Measurements from ENCODE around the gene IGLL1.
"Not testable (repeated sequence)": the region's sequence is repeated elsewhere in the genome, so short reads cannot be mapped to it uniquely, and the experiment has no call there.

IGLL1 gene

DNA sequence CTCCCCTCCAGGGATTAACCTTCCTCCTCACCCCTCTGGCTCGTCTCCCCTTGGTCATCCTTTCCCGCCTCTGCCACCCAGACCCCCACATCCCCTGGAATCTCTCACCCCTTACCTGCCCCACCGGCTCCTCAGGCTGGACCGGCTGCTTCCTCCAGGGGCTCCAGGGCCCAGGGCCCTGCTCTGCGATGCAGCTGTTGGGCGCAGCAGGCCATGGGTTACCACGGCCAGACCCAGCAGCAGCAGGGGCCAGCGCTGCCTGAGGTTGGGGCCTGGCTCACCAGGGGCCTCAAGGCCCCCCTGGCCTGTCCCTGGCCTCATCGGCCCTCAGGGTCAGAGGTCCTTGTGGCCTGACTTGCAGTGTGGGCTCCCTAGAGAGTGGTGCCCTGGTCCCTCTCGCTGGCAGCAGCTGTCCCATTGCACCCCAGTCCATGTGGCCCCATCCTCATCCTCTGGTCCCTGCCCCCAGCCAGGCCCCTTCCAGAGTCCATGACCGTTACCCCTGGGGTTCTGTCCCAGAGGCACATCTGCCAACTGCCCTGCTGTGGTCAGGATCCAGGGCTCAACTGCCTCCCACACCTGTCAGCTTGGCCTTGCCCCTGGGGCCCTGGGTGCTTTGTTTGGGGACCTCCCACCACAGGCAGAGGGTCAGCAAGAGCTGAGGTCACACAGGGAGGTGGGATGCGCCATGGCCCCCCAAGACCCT lies at the start of gene IGLL1:
Gene IGLL1, minus strand, starts transcription at position 421 of the 706 bp plus-strand sequence. Its CDS starts 100 bp downstream, at position 321.
- DNase-seq (ENCODE audit: low read depth in 2 of 3, low spot score in 1 of 3), result no peak

DNA sequence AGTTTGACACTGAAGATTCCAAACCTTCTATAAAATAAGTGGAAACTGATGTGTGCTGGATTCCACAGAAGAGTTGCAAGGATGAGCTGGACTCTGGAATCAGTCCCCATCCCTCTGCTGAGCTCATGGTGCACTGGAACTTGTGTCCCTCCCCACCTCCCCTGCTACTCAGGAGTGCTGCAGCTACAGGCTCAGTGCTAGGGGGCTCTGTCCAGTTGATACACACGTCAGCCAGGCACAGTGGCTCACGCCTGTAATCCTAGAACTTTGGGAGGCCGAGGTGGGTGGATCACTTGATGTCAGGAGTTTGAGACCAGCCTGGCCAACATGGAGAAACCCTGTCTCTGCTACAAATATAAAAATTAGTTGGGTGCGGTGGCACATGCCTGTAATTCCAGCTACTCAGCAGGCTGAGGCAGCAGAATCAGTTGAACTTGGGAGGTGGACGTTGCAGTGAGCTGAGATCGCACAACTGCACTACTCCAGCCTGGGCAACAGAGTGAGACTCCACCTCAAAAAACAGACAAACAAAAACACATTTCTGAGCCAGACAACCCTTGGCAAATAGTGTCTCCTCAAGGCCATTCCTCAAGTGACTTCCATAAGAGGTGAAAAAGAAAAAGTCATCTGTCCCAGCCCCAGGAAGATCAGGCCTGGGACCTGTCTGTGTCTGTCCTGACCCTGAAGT lies 48.1 kb upstream of the IGLL1 start:
- DNase-seq (ENCODE audit: low read depth in 2 of 3, low spot score in 1 of 3), result not testable (repeated sequence)

DNA sequence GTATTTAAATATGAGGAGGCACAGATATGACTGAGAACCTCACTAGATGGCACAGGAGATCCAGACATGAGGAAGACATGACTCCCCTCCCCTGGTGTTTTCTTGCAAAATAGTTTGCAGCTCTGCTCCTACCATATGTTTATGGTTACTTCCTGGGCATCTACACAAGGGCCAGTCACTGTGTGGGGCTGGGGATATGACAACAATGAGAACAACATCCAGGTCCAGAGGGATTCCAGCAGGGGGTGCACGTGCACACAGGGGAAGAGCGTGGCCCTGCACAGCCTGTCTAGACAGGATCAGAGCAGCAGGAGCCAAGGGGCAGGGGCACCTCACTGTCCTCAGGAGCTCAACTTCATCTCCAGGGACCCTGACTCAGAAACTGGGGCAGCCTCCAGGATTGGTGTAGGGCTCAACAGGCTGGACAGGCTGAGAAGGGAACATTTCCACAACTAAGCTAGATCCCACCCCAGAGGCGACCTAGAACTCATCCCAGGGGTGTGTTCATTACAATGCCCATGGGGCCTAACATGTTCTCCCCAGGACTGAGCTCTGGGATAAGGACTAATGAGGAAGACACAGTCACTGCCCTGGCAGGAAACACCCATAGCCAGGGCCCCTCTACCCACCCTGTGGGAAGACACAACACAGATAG lies 47.4 kb upstream of the IGLL1 start:
- peak; percentile 15 to 41 (median 37) for DNase-seq (ENCODE audit: low read depth in 2 of 3, low spot score in 1 of 3)

DNA sequence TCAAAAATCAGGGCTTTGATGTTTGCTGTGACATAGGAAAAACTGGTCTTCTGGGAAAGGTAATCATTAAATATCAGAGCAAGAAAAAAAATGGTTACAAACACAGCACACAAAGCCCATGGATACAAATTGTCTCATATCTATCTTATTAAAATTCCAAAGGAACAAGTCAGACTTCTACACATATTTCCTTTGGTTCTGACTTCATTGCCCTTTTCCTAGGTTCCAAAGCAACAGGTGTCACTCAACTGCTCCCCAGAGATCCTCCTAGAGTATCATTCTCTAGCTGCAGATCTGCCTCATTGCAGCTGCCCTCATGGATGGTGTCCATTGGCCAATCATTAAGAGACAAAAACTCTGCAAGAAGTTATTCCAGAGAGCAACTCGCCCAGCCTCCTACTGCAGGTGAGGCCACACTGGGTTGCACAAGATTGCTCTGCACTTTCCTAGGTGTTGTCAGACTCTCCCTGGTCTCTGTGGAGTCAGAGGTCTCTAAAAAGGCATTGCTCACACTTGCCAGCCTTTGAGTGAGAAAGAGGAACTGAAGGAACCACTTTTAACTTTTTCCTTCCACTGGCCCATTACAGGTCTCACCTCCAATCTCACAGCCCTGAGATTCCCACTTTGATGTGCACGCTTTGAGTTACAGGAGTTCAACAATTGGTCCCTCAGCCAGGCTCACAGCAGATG lies 46.3 kb upstream of the IGLL1 start:
- no peak for DNase-seq (ENCODE audit: low read depth in 2 of 3, low spot score in 1 of 3)

DNA sequence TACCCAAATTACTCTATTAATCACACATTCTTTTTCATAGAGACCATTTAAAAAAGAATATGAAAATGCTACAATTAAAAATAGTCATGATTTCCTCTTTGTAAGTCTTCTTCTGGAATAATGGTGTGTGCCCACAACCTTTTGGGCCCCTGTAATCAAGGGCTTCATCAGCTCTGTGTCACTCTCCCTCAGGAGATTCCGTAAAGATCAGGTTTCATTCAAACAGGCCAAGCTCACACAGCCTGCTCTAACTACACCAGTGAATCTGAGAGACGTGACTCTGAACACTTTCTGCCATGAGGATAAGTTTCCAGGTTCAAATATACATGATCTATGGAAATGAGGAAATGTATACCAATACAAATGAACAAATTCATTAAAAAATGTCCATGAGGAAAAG lies 42.5 kb upstream of the IGLL1 start:
- DNase-seq (ENCODE audit: low read depth in 2 of 3, low spot score in 1 of 3), result no peak

DNA sequence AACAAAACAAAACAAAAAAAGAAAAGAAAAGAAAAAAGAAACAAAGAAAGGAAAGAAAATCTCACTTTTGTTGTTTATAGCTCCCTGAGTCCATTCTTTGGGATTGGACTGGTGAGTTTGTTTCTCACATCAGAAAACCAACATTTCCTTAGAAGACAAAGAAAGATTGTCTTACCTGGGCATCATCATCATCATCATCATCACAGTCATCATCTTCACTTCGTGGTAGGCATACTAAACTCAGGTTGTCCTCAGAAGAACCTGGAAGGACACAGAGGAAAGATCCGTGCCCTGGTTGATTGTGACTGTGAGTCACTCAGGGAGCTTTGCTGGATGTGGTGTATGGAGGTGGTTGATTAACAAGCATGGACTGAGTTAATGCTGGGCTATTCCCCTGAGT lies 41.8 kb upstream of the IGLL1 start:
- DNase-seq (ENCODE audit: low read depth in 2 of 3, low spot score in 1 of 3), result not testable (repeated sequence)

DNA sequence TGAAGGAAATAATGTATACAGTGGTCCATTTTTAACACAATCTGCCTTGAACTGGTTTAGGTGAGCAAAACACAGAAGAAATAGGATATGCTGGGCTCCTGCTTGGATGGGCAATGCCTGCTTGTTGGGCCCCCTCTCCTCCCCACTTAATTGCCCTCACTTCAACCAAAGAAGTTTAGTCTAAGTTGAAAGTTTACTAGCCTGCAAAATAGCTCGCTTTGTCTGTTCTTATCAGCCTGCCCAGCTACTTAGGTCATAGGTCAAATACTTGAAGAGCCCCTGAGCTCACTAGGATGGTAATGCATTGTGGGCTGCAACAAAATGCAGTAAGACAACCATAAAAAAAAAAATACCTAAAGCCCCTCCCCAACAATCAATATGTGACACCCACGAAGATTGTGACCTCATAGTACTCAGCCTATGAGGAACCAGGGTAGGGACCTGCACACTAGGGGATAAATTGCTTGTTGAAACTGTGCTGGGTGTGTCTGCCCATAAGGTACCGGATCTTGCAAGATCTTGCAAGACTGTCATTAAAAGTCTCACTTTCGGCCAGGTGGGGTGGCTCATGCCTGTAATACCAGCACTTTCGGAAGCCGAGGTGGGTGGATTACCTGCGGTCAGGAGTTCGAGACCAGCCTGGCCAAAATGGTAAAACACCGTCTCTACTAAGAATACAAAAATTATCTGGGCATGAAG lies 41.1 kb upstream of the IGLL1 start:
- no peak for DNase-seq (ENCODE audit: low read depth in 2 of 3, low spot score in 1 of 3)

DNA sequence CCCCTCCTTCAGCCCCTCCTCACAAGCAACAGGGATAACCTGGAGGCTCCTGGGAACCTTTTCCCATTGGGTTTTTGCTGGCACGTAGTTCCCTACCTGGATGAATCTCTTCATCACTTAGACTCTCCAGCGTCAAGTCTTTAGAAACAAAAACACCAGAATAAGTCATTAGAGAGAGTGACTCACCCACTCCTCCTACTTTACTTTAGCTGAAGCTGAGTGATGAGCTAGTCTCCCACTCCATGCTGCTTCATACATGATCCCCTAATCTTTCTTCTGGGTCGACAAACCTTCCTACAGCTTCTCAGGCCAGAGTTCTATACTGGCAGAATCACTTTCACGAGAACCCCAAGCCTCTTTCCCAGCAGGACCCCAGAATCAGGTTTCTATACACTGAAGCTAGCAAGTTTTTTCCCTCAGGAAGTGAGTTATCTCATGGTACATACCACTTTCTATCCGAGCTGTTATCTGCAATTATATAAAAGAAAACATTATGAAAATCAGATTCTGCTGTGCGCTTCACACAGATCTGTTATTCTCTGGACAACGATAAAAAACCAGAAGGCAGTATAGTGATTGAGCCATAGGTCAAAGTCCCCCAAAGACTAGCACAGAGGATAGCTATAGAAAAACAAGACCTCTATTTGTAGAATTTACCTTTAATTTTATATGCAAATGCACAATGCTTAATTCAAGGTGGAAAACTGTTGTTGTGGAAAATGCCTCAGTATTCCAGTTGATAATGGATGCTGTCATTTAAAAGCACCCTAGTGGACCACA lies 33.3 kb upstream of the IGLL1 start:
- DNase-seq (ENCODE audit: low read depth in 2 of 3, low spot score in 1 of 3), result no peak

DNA sequence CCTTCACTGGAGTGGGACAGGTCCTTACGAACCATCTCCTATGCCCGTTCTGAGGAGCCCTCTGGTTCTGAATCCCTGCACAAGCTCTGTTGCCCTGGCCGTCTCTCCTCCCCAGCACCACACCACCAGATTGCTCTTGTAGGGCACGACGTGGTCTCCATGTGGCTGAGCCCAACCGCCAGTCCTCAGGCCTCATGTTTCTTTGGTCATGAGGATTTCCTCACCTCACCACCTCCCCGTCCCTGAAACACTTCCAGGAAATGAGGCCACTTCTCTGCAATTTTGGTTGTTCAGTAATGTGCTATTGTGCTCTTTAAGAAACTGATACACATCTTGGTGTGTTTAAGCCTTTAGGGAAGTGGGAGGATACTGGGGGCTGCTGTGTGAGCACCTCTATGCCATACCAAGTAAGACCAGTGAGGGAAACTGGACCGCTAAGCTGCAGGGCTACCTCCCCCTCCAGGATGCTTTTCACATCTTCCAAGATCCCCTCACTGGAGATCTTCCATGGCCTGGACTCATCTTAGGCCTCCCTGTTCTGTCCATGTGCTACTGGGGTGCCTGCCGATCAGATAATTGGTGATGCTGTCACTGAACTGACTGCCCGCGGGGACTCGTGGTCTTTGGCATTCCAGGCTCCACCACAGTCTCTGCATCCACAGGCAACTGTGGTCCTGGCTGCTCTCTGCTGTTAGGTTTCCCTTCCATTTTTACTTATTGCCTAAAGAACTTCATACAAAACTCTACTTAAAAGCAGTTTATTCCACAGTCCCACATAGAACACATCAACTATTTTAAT lies 30.1 kb upstream of the IGLL1 start:
- no peak for DNase-seq (ENCODE audit: low read depth in 2 of 3, low spot score in 1 of 3)

DNA sequence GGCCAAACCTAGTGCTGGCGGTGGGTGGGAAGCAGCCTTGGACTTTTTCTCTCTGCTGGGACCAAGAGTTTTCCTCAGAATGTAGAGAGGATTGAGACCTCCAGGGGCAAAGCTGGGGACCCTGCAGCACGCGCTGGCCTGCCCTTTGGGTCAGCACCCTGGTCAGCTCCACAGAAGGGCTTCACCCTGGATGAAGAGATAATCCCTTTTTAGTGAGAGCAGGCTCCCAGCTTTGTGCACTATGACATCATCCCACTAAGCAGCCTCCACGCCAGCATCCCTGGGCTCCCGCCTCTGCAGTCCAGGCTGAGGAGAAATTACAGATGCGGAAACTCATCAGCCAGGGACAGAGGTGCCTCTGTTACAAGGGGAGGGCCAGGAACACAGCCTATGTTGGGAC lies 28.5 kb upstream of the IGLL1 start:
- DNase-seq (ENCODE audit: low read depth in 2 of 3, low spot score in 1 of 3), result no peak

DNA sequence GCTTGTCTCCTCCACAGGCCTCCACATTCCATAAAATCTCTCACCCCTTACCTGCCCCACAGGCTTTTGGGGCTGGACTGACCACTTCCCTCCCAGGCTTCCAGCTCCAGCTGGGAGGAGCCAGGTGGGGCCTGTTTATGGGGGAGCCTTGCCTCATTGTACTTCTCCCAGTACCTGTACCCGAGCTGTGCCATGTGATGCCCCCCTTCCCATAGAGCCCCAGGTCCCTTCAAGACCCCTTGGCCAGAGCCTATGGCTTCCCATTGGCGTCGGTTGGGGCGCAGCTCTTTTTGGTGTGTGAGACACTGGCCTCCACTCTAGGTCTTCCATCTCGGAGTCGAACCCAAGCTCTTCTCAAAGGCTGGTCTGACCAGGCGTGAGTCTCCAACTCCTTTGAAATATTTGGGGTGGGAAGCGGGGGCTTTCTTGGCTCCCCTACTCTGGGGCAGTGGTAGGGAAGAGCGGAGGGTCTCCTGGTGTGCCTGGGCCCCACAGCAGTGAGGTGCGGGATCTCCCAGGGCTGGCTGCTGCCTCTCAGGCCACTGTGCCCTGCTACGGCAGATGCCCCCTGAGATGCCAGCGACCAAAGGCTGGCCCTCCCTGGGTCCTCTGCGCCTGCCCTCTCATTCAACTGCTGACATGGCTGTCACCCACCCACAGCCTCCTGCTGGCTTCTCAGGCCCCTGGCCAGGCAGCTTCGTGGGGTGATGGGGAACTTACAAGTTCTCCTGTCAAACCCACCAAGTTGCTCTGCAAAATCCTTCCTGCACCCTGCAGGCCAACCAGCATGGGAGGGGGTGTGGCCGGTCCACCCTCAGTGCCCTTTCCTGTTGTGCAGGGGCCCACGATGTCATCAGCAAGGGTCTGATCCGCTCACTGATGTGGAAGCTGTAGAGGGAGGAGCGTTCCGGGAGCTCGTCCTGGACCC lies 26.4 kb upstream of the IGLL1 start:
- no peak for DNase-seq (ENCODE audit: low read depth in 2 of 3, low spot score in 1 of 3)

DNA sequence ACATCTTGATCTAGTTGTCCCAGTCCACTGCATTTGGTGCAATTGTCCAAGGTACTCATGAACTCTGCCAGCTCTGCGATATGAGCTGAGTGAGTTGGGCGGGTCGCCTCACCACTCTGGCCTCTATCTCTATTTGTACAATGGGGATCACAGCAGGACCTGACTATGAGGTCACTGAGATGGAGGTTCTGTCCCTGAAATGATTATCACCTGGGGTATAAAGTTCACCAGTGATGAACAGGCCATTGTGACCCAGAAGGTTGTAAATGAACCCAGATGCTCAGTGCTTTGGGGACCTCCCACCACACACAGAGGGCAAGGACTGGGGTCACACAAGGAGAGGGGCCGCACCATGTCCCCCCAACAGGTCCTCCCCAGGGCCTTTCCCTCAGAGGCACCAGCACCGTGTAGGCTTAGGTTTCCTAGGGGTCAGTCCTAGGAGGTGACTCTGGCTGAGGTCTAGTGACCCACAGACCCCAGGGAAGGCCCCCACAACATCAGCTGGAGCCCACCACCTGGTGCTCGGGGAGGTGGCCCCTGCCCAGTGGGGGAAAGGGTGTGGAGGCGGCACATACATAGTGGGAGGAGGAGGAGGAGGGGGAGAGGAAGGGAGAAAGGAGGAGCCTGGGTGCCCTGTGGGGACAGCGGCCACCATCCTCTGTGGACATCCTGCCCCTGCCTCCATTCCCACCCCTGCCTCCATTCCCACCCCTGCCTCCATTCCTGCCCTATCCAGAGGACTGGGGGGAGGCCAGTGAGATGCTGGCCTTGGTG lies 25.0 kb upstream of the IGLL1 start:
- no peak for DNase-seq (ENCODE audit: low read depth in 2 of 3, low spot score in 1 of 3)

DNA sequence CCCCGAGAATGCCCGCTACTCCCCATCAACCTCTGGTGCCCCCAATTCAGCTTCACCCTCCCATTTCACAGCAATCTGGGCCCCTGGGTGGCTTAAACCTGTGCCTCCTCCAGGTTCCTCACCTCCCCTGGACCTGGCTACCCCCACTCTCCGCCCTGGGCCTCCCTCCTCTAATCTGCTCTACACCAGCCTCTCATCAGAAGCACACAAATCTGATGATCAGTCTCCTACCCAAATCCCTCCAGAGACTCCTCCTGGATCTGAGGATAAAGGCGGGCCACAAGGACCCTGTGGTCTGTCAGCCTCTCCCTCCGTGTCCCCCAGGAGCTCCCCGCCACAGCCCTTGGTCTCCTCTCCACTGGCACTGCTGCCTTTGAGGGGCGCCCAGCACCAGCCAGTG lies 23.2 kb upstream of the IGLL1 start:
- no peak for DNase-seq (ENCODE audit: low read depth in 2 of 3, low spot score in 1 of 3)

DNA sequence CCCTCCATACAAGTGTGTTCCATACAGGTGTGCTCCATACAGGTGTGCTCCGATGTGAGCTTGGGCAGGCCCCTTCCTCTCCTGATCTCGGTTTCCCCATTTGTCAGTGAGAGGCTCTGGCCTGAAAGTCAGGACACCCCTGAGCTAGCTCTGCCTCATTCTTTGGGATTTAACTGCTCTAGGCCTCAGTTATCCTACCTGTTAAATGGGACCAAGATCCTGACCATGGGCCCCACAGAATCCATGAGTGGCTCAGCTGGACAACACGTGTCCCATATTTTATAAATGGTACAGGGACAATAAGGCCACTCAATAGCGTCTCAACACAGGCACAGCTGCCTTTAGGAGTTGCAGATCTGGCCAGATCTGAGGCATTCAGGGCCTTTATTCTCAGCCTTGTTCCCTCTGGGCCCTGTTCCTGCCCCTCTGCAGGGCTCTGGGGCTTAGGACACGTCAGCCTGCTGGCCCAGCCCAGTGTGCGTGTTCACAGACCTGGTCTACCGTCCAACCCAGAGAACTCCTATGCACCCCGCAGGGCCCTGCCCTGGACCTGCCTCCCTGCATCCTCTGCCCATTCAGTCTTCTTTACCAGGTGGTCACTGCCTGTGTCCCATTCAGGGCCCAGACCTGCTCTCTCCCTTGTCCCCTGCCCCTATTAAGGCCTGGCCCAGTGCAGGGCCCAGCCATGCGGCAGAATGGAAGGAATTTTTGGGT lies 18.9 kb upstream of the IGLL1 start:
- no peak for DNase-seq (ENCODE audit: low read depth in 2 of 3, low spot score in 1 of 3)

DNA sequence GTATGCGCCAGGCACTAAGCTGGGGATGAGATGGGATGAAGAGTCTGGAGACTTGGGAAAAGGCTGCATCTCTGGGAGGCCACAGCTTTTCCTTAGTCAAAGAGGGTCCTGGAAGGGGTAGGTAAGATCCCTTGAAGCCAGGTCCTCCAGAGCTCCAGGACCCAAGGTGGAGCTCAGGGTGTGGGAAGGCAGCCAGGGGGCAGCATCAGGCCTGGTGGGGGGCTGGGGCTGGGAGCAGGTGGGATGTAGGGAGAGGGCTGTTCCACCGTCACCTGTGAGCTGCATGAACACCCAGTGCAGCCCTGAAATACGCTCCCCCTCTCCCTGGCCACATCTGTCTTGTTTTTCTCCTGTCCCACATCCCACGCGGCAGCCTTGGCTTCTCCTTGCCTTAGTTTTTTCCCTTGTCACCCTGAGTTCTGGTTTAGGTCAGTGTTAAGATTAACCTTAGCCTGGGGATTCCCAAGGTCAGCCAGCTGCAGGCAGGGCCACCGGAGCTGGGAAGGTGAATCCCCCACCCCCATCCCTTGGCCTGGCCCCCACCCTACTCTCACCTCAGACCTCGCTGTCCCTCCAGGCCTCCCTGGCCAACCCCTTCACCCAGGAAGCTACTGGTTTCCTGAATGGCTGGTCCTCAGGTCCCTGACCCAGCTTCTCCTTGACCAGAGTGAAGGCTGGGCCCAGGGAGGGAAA lies 17.6 kb upstream of the IGLL1 start:
- DNase-seq (ENCODE audit: low read depth in 2 of 3, low spot score in 1 of 3), result not testable (repeated sequence)

DNA sequence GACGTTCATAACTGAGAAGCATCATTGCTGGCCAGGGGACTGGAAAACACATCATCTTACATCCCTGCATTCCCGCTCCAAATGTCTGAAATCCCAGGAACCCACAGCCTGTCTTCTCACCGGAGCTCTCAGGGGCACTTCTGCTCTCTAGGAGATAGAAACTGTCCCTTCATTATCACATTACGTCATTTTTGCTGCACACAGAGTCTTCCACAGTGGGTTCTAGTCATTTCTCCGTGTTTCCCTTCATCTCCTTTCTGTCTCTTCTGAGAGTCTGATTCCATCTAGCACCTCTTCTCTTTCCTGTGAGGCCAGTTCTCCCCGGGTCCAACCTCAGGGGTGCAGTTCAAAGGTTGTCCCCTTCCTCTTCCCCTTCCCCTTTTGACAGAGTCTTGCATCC lies 15.8 kb upstream of the IGLL1 start:
- DNase-seq (ENCODE audit: low read depth in 2 of 3, low spot score in 1 of 3), result not testable (repeated sequence)

Measured in stimulated activated CD4-positive, alpha-beta T cell treated with anti-CD3 and anti-CD28 coated beads, Interleukin-12 subunit alpha, Interleukin-12 subunit beta, amount 100 ng/mL, for 48 hours (primary cell).